Neutrophil (primary cell): ENCODE data around the gene TMEM39B.
"Not testable (repeated sequence)": the region's sequence is repeated elsewhere in the genome, so short reads cannot be mapped to it uniquely, and the experiment has no call there.

Source experiments
- H3K27ac ChIP-seq: fragments of 200-600 bp; sonication (generic); 2 replicates; pipeline ENCODE4 v1.5.1; 2016; ENCODE audit warnings: mild to moderate bottlenecking, moderate library complexity
- H3K27me3 ChIP-seq: fragments of 200-600 bp; sonication (generic); 2 replicates; pipeline ENCODE4 v1.6.0; 2016; ENCODE audit warnings: mild to moderate bottlenecking
- H3K36me3 ChIP-seq: fragments of 200-600 bp; sonication (generic); 2 replicates; pipeline ENCODE4 v1.5.1; 2017
- H3K4me1 ChIP-seq, 2 experiments: fragments of 200-600 bp in 1 of 2; sonication (generic) in 1 of 2; 1 replicate in 1 of 2; 2 replicates in 1 of 2; pipeline versions ENCODE4 v1.5.1 to v1.6.1; 2013 to 2016; ENCODE audit warnings: low read depth in 1 of 2, low read length in 1 of 2, mild to moderate bottlenecking in 1 of 2, moderate library complexity in 1 of 2; ENCODE audit not compliant: control insufficient read depth in 1 of 2, insufficient read depth in 1 of 2
- H3K4me3 ChIP-seq, 2 experiments: fragments of 200-600 bp in 1 of 2; sonication (generic) in 1 of 2; 1 replicate in 1 of 2; 2 replicates in 1 of 2; pipeline ENCODE4 v1.5.1; 2013 to 2016; ENCODE audit warnings: low read depth in 1 of 2, low read length in 1 of 2, mild to moderate bottlenecking in 1 of 2, moderate library complexity in 1 of 2
- H3K9me3 ChIP-seq: fragments of 200-600 bp; sonication (generic); 2 replicates; pipeline ENCODE4 v1.5.1; 2016
- TF ChIP-seq, protein P1 (sequence below): fragments of 200-600 bp; sonication (generic); IDR thresholded peaks from 2 replicates; pipeline ENCODE4 v1.5.1; 2016; ENCODE audit warnings: antibody characterized with exemption

The TMEM39B gene

DNA sequence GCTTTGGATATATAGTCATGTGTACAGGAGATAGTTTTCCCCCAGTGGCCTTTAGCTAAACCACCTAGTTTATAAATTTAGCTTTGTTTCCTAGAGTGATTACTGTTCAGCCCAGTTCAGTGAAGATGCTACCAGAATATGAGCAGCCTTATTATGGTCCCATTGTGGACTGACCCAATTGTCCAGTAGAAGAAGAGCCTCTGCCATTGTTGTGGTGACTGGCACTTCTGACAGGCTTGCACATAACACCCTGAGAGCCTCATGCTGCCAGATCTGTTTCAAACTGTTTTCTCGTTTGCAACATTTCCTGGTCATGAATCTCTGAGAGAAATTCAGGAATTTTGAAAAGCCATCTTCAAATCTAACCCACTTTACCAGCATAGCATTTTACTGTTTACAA is 55.7 kb downstream of the TMEM39B start:
- Histone ChIP-seq H3K27me3 (no peaks in the 10 kb centered on the region), H3K9me3 (no peaks in the 10 kb centered on the region), H3K4me1 (peaks cover 35 to 37% of the 10 kb centered on the region in 2 experiments), H3K36me3 (no peaks in the 10 kb centered on the region), H3K4me3 (no peak overlapping the region), H3K27ac (peak overlapping the region; percentile 67)
- TF ChIP-seq, protein P1, sequence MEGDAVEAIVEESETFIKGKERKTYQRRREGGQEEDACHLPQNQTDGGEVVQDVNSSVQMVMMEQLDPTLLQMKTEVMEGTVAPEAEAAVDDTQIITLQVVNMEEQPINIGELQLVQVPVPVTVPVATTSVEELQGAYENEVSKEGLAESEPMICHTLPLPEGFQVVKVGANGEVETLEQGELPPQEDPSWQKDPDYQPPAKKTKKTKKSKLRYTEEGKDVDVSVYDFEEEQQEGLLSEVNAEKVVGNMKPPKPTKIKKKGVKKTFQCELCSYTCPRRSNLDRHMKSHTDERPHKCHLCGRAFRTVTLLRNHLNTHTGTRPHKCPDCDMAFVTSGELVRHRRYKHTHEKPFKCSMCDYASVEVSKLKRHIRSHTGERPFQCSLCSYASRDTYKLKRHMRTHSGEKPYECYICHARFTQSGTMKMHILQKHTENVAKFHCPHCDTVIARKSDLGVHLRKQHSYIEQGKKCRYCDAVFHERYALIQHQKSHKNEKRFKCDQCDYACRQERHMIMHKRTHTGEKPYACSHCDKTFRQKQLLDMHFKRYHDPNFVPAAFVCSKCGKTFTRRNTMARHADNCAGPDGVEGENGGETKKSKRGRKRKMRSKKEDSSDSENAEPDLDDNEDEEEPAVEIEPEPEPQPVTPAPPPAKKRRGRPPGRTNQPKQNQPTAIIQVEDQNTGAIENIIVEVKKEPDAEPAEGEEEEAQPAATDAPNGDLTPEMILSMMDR: no peak

DNA sequence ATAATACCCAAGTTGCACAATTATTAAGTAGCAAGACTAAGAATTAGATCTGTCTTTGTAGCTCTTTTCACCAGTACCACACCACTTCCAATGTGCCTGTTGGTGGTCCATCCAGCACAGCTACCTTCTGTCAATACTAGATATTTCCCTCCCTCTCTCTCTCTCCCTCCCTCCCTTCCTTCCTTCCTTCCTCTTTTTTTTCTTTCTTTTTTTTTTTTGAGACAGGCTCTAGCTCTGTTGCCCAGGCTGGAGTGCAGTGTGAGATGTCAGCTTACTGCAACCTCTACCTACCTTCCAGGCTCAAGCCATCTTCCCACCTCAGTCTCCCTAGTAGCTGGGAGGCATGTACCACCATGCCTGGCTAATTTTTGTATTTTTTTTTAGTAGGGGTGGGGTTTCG is 56.2 kb downstream of the TMEM39B start:
- peak overlapping the region; percentile 67 for H3K27ac ChIP-seq
- no peak overlapping the region for H3K4me3 ChIP-seq
- H3K27me3 ChIP-seq: no peaks in the 10 kb centered on the region
- no peaks in the 10 kb centered on the region for H3K9me3 ChIP-seq
- TF ChIP-seq, protein P1: no peak
- H3K36me3 ChIP-seq: no peaks in the 10 kb centered on the region
- H3K4me1 ChIP-seq: peaks cover 35 to 37% of the 10 kb centered on the region in 2 experiments

DNA sequence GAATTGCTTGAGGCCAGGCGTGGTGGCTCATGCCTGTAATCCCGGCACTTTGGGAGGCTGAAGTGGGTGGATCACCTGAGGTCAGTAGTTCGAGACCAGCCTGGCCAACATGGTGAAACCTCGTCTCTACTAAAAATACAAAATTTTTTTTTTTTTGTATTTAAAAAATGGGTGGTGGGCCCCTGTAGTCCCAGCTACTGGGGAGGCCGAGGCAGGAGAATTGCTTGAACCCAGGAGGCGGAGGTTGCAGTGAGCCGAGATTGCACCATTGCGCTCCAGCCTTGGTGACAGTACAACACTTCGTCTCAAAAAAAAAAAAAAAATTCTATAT is 61.2 kb downstream of the TMEM39B start:
- not testable (repeated sequence) for H3K36me3 ChIP-seq, H3K9me3 ChIP-seq, H3K27ac ChIP-seq, H3K27me3 ChIP-seq, H3K4me3 ChIP-seq
- peaks cover 10 to 13% of the 10 kb centered on the region in 2 experiments for H3K4me1 ChIP-seq

DNA sequence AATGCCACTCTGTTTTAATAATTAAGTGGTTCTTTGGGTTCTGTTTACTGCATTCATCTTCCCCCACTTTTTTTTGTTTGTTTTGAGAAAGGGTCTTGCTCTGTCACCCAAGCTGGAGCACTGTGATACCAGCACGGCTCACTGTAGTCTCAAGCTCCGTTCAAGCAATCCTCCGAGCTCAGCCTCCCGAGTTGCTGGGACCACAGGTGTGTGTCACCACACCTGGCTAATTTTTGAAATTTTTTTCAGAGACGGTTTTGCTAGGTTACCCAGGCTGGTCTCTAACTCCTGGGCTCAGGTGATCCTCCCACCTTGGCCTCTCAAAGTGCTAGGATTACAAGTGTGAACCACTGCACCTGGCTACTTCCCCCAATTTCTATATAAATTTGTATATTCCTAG is 64.4 kb downstream of the TMEM39B start:
- H3K9me3 ChIP-seq: no peaks in the 10 kb centered on the region
- no peak overlapping the region for H3K4me3 ChIP-seq
- TF ChIP-seq, protein P1: no peak
- H3K27me3 ChIP-seq: no peaks in the 10 kb centered on the region
- H3K4me1 ChIP-seq: peaks cover 0 to 4% of the 10 kb centered on the region in 2 experiments
- H3K36me3 ChIP-seq: no peaks in the 10 kb centered on the region
- H3K27ac ChIP-seq: no peak overlapping the region

DNA sequence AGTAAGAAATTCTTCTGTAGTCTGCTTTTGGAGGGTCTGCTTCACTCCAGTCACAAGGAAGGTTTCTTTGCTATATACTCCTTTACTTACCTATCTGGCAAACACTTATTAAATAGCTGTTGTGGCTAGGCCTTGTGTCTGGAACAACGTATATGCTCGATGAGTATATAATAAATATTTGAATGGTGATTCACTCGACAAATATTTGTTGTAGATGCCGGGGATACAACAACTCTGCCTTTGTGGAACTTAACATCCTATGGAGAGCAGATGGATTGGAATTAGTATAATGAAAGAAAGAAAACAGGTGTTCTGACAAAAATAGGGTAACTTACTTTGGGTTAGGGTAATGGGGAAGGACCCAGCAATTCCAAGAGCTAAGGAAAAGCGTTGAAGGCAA is 66.2 kb downstream of the TMEM39B start:
- Histone ChIP-seq H3K27ac (no peak overlapping the region), H3K36me3 (no peaks in the 10 kb centered on the region), H3K27me3 (no peaks in the 10 kb centered on the region), H3K9me3 (no peaks in the 10 kb centered on the region), H3K4me3 (no peak overlapping the region), H3K4me1 (no peaks in the 10 kb centered on the region)
- TF ChIP-seq, protein P1: no peak

DNA sequence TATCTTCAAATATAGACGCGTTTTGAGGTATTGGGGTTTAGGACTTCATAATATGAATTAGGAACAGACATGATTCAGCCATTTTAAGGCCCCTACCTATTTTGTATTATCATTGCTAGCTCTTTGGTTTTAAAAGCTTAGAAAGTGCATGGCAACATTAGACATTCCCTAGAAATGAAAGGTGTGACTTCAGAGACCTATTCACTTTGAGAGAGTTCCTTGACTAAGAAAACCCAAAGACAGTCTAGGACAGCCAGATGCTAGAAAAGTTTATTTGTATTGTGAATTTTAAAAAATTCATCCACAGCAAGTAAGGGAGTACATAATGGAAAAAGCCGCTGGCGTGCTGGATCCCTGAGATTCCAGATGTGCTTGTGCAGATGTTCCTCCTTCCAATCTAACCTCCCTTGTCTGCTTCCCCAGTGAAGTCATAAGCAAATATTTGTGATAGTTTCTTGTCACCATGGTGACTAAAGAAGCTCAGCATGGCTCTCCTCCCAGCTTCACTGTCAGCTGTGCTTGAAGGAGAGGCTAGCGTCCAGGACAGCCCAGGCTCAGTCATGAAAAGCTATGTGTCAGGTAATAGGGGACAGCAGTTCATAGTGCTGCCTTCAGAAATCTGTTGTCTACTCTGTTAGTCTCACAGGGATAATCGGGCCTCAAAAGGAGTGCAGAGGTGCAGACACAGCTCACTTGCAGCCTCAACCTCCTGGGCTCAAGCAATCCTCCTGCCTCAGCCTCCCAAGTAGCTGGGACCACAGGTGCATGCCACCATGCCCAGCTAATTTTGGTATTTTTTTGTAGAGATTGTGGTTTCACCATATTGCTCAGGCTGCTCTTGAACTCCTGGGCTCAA is 69.9 kb downstream of the TMEM39B start:
- Histone ChIP-seq H3K4me1 (no peaks in the 10 kb centered on the region), H3K27ac (no peak overlapping the region), H3K9me3 (no peaks in the 10 kb centered on the region), H3K4me3 (no peak overlapping the region), H3K36me3 (no peaks in the 10 kb centered on the region), H3K27me3 (no peaks in the 10 kb centered on the region)
- TF ChIP-seq, protein P1: no peak

DNA sequence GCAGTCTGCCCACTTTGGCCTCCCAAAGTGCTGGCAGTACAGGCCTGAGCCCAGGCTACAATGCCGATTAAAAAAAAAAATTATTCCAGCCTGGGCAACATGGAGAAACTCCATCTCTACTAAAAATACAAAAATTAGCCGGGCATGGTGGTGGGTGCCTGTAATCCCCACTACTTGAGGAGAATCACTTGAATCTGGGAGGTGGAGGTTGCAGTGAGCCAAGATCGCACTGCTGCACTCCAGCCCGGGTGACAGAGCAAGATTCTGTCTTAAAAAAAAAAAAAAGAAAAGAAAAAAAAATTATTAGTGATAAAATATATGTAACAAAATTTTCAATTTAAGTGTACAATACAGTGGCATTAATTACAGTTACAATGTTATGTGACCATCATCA is 70.6 kb downstream of the TMEM39B start:
- not testable (repeated sequence) for H3K4me3 ChIP-seq, H3K27me3 ChIP-seq, H3K4me1 ChIP-seq, H3K36me3 ChIP-seq, H3K9me3 ChIP-seq, H3K27ac ChIP-seq
